ENCODE measurements around the gene MANSC4.
A peak's percentile ranks its signal among the peaks of the same experiment; 100 is the strongest.

MANSC4 gene

DNA sequence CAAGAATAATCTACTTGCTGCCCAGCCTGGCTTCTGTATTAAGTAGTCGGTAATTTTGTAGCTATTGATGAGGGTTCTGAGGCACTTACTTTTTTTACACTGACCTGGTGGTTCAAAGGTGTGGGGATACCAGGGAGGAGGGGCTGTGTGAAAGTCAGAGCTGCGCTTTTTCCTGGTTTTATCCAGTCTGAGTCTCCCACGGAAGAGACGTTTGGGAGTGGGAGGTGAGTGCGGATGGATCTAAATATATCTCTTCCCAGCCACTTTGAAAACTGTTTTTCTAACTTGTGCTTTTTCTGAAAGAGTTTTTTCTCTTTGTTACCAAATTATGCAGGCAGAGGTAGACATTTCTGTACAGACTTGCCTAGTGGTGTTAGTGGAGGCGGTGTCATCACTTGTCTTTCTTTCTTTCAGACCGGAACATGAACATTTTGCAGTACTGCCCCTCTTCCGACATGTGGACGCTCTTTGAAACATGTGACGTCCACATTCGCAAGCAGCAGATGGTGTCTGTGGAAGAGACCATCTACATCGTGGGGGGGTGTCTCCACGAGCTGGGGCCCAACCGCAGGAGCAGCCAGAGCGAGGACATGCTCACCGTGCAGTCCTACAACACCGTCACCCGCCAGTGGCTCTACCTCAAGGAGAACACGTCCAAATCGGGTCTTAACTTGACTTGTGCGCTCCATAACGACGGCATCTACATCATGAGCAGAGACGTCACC lies 17.4 kb upstream of the MANSC4 start:
- DNase-seq, result no peak

DNA sequence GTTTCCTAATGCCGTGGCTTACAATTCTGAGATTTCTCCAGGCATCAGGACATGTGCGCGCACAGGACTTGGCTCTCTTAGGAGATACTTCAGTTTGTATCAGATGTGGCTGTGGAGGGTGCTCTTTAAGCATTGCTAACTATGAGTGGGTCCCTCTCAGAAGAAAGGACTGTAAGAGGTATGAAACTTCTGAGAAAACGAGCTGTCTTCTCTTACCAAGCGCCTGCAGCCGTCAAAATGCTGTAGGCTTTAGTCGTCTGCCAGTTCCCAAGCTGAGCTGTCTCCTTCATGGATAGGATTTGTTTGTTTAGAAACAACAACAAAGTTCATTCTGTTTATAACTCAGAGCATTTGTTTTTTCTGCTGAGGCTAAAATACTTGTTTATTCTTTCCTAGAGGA lies 16.1 kb upstream of the MANSC4 start:
- DNase-seq, result no peak

GRCh38 chr12:27794818-27795584 lies 15.0 kb upstream of the MANSC4 start:
- no peak for DNase-seq

DNA sequence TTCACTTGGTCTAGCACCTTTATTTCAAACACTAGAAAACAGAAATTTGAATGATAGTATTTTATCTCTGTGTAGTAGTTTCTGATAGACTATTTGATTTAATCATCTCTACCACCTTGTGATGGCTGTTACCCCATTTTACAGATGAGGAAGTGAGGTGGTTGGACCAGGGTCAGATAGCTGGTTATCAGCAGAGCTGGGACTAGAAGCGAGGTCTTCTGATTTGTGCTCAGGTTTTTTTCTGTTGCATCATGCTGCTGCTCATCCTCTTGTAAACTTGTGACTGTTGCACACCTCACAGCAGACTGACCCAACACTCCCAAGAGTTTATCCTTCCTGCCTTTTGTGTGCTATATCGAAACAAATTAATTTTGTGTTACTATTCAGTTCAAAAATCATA lies 10.1 kb upstream of the MANSC4 start:
- no peak for DNase-seq

- no peak for DNase-seq
Measured at GRCh38 chr12:27787559-27787958, 7.5 kb upstream of the MANSC4 start.

DNA sequence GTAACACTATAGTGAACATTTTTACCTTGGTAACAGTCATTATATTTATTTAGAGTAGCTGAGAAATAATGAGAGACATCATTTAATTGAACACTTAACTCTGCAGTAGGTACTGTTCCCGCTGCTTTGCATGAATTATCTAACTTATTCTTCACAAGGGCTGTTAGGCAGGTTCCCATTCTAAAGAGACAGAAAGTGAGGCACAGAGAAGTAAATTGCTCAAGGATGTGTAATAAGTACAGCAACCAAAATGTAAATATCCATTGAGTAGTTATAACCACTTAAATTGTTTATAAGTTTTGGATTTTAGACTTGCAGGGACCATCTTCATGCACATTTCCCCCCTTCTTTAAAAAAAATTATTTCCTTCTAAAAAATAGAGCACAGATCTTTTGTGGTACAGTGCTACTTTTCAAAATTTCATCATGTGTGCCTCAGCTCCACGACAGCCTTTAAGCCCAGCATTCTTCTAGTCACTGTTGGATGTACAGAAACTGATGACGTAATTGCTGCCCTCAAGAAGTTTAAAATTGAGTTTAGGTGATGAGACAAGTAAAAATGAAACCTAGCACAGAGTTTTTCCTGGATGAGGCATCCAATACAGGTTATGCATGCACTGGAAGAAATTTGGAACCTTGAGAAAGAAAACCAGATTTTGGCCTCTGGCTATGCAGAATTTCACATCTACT lies 6.0 kb upstream of the MANSC4 start:
- no peak for DNase-seq

DNA sequence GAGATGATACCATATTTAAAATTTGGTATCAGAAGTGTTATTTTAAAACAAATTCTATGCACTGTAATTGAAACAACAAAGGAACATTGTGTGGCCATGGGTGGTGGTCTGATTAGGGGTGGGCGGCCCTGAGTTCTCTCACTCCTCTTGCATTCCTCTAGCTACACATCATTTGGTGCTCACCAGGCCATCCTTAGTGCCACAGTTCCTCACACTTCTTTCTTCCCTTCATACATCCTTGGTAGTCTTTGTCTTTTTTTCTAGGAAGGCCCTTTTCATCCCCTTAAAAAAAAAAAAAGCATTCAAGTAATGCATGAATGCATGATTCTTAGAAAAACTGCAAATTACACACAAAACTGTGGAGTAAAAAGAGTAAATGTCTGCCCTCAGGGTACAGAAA lies 2.4 kb upstream of the MANSC4 start:
- DNase-seq, result no peak

DNA sequence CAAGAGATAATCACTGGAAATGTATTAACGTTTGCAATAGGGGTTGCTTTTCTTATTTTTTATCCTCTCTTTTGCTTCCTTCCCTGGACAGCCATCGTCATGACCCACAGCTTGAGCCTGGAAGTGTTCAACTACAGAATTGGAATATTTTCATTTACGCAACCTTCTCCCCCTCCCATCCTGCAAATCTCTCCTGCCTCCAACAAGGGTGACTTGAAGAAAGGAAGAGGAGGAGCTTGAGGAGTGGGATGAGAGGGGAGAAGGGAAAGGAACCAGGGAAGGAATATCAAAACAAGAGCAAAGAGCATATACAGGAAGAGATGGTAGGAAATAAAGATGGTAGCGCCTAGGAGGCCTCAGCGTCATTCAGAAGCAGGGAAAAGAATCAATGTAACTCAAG lies 1.6 kb upstream of the MANSC4 start:
- peak; percentile 25 for DNase-seq

GRCh38 chr12:27780612-27781408 lies 774 bp upstream of the MANSC4 start:
- DNase-seq, result no peak

DNA sequence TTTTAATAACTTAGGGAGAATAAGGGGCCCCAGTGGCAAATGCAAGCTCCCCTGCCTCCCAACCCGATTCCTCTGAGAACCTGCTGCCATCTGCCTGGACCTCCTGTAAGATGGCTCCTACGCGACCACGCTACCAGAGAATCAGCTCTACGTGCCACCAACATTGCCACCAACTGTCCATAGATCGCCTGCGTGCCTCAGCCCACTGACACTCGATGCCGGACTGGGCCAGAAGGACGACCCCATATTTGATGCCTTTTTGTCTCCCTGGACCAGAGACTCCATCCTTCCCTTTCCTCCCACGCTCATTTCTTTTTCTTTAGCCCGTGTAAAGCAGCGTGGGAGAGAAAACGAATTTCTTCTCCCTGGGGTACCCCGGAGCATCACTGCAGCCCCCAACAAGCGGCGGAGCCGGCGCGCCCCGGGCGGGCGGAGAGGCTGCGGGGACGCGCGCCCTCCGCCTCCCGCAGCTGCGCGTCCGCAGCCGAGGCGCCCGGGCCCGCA lies 568 bp downstream of the MANSC4 start:
- DNase-seq, result peak; percentile 89

- DNase-seq, result no peak
Measured at GRCh38 chr12:27778206-27778605, 1.8 kb downstream of the MANSC4 start.

- no peak for DNase-seq
Measured at GRCh38 chr12:27777141-27777540, 2.9 kb downstream of the MANSC4 start.

GRCh38 chr12:27772328-27773049 lies 7.5 kb downstream of the MANSC4 start:
- no peak for DNase-seq

GRCh38 chr12:27771481-27772327 lies 8.3 kb downstream of the MANSC4 start:
- no peak for DNase-seq

DNA sequence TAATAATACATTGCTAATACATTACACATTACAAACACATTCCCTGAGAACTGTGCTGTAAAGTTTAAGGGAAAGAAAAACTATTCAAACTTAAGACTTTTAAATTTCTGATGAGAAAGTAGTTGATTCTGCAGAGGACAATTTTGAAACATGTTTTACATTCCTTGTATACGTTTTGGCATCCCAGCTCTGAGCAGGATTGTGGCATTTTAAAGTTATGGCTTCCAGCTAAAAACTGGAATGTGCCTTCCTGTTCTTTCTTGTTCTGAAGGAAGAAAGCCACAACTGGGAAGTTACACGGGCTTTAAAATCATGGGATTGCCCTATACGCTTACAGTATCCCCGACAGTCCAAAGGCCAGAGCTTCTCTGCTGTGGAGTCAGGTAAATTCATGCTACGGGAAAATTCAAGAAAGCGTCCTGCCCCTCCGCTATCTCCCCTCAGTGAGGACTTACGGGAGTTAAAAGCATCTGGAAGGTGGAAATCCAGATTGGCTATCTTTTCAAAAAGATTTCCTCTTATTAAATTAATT lies 10.8 kb downstream of the MANSC4 start:
- no peak for DNase-seq

GRCh38 chr12:27766587-27766986 lies 13.4 kb downstream of the MANSC4 start:
- DNase-seq, result no peak

DNA sequence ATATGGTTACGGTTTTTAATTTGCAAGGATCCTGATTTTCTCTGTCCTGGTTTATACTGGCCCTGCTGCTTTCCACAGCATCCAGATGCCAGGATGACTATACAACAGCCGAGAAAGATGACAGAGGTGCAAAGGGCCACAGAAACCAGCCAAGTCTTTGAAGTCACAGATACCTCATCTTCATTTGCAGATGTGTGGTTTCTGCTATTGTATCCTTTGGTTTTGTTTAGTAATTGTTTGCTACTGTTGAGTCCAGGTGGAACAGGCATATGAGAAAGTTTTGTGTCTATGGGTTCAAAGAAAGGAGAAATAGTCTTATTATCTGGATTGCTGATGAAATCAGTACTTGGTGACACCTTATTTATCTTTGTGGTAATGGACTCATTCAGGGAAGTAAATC lies 17.3 kb downstream of the MANSC4 start:
- DNase-seq, result no peak

- no peak for DNase-seq
Measured at GRCh38 chr12:27756670-27757195, 23.3 kb downstream of the MANSC4 start.

DNA sequence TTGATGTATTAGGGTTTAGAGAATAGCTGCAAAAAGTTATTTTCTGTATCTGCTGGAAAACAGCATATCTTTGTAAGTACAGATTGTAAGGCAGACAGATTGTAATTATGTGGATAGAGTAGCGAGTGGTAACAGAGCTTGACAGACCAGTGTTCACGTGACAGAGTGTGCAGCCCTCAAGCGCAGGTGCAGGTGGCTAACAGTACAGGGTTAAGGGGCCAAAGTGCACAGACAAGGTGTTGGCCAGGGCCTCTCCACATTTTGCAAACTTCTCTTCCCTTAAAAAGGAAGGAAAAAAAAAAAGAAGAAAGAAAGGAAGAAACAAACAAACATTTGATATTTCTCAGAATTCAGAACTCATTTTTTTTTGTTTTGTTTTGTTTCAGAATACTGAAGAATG lies 25.2 kb downstream of the MANSC4 start:
- DNase-seq, result no peak

DNA sequence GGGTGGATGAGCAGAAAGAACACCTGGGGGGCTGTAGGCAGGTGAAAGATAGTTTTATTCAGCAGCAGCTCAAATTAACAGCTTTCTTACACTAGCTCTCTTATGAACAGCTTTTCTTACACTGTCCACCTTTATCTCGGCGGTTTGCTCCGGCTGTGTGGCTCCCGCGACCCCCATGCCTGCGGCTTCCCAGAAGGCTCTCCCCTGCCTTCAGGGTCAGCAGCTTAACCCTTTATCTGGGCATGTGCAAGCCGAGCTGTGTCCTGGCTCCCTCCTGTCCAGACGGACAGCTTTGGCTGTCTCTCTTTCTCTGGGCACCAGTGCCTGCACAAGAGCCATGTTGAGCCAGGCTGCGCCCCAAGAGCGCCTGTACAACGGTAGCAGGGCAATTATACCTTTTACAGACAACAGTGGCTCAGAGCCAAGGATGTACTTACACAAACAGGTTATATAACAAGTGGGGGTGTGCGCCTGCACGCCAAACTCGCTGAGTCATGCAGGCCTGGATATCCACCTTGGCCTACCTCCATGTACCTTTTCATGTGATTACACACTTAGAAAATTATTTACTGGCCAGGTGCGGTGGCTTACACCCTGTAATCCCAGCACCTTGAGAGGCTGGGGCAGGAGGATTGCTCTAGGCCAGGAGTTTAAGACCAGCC lies 28.5 kb downstream of the MANSC4 start:
- no peak for DNase-seq
